AG08396 (cell line): ENCODE data around the gene MLANA.

Experiments used
- DNase-seq: peaks from one replicate; pipeline ENCODE4 v3.0.0; 2012; ENCODE audit warnings: low spot score, mixed read lengths

MLANA gene

DNA sequence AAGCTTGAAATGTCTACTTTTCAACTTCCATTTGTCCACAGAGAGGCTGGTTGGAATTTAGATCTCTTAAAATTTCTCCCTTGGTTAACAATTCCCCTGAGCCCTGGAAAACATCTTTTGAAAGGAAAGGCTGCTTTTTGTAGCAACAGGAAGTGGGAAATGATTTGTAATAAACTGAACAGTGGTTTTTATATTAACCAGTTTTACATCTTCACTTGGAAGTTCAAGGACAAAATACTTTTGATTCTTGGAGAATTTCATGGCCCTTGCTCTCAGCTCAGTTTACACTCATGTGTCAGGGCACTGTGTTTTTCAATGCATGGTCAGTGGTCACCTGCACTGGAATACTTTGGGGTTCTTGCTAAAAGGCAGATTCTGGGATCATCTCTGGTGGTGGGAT is 9.9 kb downstream of the MLANA start:
- DNase-seq, result no peak

GRCh38 chr9:5902377-5902776 is 11.7 kb downstream of the MLANA start:
- DNase-seq, result no peak

- DNase-seq, result no peak
Observed at GRCh38 chr9:5908918-5909317, 18.2 kb downstream of the MLANA start.

DNA sequence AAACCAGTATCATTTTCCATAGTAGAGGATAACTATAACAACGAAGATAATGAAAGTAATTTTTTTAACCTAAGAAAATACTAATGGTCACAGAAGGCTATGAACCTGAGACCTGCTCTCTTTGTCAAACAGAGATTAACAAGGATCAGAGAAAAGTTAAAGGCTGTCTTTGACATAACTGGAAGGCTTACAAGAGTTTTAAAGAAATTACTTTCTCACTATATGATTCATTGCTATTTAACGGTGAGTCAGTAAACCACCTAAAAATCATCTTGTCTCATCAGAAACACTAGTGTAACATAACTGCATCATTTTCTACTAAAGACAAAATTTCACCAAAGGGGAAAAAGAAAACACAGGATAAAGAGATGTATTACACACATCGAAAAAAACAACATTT is 19.3 kb downstream of the MLANA start:
- DNase-seq, result no peak

DNA sequence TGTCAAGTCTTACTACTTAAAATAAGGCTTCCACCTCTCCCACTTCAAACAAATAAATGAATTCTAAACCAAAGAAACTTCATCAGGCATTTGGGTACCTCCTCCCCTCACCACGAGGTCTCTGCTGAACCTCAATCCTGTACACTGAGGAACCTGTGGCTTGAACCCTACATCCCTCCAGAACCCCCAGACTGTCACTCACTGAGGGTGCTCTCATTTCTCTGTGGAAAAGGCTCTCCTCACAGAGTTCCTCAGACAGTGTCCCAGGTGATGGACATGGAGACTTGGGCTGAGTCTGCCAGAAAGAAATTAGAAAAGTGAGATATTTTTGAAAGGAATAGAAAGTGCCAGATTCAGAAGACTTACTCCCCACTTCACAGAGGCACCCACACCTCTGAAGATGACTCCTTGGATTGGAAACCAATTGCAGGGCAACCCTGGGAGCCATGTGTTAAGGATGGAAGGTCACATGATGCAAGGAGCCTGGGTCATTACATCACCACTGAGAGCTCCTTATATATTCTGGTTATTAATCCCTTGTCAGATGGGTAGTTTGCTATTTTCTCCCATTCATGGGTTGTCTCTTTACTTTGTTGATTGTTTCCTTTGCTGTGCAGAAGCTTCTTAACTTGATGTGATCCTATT is 19.8 kb downstream of the MLANA start:
- no peak for DNase-seq

GRCh38 chr9:5915438-5915837 is 24.7 kb downstream of the MLANA start:
- no peak for DNase-seq

GRCh38 chr9:5917273-5917672 is 26.6 kb downstream of the MLANA start:
- no peak for DNase-seq

- no peak for DNase-seq
Observed at GRCh38 chr9:5917888-5918287, 27.2 kb downstream of the MLANA start.

DNA sequence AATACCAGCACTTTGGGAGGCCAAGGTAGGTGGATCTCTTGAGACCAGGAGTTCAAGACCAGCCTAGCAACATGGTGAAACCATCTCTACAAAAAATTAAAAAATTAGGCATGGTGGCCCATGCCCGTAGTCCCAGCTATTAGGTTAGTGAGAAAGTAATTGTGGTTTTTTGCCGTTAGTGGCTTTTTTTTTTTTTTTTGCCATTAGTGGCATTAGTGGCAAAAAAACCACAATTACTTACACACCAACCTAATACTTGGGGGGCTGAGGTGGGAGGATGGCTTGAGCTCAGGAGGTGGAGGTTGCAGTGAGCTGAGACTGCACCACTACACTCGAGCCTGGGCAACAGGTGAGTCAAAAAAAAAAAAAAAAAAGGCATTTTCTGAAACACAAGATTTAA is 27.8 kb downstream of the MLANA start:
- DNase-seq, result no peak

GRCh38 chr9:5920860-5921328 is 30.2 kb downstream of the MLANA start:
- DNase-seq, result no peak

- DNase-seq, result no peak
Observed at GRCh38 chr9:5922192-5922591, 31.5 kb downstream of the MLANA start.

- DNase-seq, result no peak
Observed at GRCh38 chr9:5931657-5932056, 41.0 kb downstream of the MLANA start.

- DNase-seq, result no peak
Observed at GRCh38 chr9:5938449-5938848, 47.8 kb downstream of the MLANA start.

GRCh38 chr9:5939530-5939929 is 48.8 kb downstream of the MLANA start:
- DNase-seq, result no peak

GRCh38 chr9:5941214-5941613 is 50.5 kb downstream of the MLANA start:
- DNase-seq, result no peak

GRCh38 chr9:5945112-5945511 is 54.4 kb downstream of the MLANA start:
- no peak for DNase-seq

GRCh38 chr9:5947912-5948311 is 57.2 kb downstream of the MLANA start:
- DNase-seq, result no peak

- DNase-seq, result no peak
Observed at GRCh38 chr9:5949103-5949699, 58.5 kb downstream of the MLANA start.

DNA sequence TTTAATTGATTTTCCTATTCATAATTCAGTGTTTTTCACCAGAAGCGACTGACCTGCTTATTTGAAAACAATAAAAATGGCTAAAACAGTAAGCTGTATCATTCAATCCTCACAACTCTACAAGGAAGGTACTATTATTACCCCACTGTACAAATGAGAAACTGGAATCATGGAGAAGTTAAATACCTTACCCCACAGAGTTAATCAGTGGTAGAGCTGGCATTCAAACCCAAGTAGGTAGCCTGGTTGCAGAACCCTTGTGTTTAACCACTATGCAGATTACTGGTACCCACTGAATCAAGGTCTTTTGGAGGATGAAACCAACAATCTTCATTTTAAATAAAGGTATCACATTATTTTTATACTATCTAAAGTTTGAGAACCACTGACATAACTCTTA is 59.6 kb downstream of the MLANA start:
- DNase-seq, result no peak

GRCh38 chr9:5951686-5952211 is 61.1 kb downstream of the MLANA start:
- peak; percentile 8 for DNase-seq

- DNase-seq, result no peak
Observed at GRCh38 chr9:5953743-5954707, 63.3 kb downstream of the MLANA start.

- DNase-seq, result no peak
Observed at GRCh38 chr9:5957166-5957565, 66.5 kb downstream of the MLANA start.

DNA sequence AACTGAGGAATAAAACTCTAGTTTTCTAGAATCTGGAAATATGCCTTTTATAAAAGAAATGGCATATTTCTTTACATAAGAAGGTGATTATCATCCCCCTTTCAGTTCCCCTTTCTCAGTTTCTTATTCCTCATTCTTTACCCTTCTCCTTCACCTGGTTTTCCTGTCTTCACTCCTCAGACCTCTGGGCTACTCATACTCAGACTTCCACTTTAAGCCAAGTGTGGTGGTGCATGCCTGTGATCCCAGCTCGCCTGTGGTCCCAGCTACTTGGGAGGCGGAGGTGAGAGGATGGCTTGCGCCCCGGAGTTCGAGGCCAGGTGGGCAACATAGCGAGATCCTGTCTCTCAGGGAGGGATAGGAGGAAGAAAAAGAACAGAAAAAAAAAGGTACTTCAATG is 67.6 kb downstream of the MLANA start:
- no peak for DNase-seq
